NCI-H526 (cell line): ENCODE data around the gene SYT7.

Experiments used
- DNase-seq, 2 experiments: peaks; one replicate each; lab custom pipeline; 2025; lab: John Stamatoyannopoulos, UW

Gene SYT7

DNA sequence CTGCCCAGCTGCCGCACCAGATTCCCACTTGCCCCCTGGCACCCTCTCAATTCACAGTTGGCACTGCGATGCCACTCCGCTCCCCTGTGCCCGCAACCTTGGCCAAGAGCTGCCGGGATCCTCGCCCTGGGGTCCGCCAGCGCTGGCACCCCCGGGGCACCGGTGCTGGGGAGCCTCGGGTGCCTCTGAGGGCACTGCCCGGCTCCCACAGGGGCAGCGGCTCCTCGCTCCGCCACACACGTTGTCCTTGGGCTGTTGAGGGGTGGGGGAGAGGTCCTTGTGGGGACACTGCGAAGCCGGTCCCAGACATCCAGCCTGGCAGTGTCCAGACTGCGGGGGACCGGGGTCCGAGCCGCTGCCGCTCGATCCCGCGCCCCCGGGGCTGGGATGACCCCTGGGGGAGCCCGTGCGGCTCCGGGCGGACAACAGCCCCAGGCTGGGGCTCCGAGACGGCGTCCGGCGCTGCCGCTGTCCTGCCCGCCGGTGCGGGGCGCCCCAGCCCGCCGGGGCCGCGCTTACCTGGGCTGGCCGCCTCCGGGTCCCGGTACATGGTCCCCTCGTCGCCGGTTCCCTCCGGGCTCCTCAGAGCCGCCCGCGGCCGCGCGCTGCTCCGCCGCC lies 496 bp downstream of the SYT7 start:
- peak in 1 of 2 experiments; percentile 81 for DNase-seq

DNA sequence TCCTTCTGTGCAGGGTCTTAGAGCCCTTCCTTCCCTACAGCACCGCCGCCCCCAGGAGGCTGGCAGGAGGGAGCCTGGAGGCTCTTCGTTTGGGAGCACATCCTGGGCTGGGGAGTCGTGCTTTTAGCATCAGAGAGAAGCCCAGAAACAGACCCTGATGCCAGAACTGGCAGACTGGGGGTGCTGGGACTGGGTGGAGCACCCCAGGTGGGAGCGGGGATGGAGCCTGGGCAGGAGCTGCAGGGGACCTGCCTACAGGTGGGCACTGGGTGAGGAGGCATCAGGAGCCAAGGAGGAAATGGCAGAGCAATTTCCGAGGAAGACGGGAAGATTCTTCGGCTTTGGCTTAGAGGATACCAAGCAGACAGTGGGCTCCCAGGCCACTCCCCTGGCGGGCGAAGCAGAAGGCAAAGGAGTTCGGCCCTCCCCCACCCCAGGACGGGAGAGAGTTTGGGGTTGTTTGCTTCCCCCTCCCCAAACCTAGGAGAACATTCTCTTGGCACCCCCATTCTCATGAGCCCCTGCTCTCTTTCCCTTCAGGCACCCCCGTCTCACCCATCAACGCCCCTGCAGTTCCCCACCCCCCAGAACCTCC lies 1.1 kb downstream of the SYT7 start:
- peak in 1 of 2 experiments; percentile 30 for DNase-seq

DNA sequence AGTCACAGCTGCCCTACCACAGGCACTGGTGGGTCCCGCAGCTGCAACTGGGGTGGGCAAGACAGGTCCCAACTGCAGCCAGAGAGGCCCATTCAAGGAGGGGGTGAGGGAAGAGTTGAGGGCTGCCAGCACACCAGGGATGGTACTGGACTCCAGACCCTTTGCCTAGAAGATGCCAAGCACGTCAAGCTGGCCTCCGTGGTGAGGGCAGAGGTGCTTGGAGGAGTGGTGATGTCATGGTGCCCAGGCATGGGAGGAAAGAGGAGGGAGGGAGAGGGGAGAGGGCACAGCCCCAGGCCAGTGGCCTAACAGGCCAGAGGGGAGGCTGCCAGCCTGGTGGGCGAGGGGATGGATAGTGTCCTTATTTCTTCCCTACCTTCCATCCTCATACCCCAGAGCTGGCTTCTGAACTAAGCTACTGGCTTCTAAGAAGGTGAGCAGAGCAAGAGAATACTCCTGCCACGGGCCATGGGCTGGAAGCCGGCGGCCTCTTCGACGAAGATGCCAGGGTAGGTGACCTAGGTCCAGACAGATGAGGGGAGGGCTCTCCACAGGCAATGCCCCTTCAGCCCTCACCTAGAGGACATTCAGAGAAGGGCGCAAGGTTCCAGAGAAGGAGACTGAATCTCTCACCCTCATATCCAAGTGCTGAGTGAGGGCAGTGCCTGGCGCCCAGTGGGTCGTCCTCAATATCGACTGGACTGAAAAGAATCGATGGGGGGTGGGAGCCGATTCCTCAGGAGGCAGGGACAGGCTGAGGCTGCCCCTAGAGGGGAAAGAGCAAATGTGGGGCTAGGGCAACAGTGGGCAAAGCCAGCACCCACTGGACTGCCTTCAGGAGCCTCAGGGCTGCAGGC lies 1.8 kb downstream of the SYT7 start:
- peak in 1 of 2 experiments; percentile 40 for DNase-seq

DNA sequence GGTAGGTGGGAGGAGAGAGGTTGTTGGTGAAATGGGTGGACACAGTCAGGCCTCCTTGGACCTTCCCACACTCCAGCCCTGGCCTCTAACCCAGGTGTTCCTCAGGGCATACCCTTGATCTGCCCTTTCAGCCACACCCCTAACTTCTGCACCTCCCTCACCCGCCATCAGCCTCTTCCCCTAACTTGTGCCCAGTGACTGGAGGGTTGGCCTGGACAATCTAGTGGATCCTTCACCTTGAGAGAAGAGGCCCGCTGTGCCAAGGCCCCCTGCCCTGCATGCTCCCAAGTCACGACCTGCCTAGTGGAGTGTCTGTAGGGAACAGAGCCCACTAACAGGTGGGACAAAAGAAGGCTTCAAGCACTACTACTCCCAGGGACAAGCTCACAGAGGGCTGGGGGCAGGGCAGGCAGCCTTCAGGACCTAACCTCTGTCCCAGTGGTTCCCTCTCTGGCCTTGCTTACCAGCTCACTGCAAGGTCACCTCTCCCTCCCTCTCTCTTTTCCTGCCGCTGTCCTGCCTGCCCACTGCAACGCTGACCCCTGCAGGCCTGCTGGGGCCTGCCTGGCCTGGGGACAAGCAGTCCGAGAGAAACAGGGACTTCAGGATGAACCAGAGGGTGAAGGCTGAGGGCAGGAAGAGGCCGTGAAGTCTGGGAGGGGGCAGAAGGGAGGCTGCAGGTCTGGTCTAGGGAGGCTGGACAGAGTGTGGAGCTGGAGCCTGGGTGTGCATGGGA lies 3.3 kb downstream of the SYT7 start:
- DNase-seq: peak in 1 of 2 experiments; percentile 26

DNA sequence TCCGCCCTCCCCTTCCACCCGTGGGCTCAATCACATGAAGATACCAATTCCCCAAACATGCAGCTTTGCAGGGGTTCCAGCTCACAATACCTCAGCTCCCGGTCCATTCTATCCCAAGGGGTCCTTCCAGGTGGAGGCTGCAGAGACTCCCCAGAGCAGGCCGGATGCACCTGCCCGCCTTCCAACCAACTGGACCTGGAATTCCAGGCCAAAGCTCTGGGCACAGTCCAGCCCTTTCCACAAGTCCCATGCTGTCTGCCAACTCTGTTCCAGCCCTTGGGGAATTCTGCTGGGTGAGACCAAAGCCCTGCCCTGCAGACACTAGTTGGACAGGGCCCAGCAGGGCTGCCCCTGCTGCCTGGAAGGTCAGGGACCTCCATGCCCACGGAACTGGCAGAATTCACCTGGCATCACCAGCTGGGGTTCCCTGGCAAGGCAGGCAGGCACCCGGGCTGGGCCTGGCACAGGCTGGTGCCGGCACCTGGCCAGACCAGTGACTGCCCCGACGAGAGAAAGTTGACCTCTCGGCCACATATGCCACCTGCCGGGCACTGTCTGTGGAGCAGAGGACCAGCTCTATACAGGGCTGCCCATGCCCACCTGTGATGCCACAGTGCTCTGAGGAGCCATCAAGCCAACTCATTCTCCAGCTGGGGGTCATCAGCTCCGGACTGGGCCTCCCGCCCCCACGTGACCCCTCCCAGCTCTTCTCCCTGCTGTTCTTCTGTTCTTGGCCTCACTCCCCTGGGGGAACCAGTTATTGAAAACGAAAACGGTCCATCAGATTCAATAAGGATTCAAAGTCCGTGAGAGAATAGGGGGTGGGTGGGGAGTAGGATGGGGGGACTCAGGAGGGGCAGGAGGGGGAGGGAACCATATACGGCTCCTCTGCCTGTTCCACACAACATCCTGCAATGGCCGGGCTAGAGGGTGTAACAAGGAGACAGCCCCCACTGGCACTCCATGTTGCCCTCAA lies 4.7 kb downstream of the SYT7 start:
- no peak for DNase-seq

DNA sequence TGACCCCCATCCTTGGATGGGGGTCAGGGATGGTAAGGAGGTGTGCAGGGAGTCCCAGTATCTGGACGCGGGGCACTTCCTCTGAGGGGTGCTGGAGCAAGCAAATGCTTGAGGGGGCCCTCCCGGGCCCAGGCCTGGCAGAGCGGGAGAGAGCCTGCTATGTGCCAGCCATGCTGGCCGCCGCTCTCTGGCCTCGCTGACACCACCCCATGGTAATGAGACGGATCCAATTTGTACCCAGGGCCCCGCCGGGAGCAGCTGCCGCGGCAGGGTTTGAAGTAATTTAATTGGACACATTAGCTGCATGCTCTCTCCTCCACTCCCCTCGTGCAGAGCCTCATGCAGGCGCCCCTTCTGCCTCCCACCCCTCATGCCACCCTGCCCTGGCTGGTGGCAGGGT lies 6.3 kb downstream of the SYT7 start:
- DNase-seq: peak in 1 of 2 experiments; percentile 63

DNA sequence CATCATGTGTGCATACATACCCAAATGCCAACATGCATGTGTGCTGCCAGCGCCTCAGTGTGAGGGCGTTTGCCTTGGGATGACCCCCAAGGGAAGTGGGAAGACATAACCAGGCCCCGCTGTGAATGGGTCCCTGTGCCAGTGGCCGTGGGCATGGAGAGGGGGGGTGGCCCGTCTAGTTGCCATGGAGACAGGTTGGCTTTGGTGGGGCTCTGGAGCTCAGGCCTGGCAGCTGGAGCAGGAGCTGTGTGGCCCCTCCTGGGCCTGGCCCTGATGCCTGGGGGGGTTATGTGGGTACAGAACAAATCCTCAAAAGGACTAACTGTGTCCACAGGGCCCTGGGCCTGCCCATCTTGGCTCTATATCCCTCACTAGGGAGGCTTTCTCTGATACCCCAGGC lies 8.0 kb downstream of the SYT7 start:
- DNase-seq: no peak

DNA sequence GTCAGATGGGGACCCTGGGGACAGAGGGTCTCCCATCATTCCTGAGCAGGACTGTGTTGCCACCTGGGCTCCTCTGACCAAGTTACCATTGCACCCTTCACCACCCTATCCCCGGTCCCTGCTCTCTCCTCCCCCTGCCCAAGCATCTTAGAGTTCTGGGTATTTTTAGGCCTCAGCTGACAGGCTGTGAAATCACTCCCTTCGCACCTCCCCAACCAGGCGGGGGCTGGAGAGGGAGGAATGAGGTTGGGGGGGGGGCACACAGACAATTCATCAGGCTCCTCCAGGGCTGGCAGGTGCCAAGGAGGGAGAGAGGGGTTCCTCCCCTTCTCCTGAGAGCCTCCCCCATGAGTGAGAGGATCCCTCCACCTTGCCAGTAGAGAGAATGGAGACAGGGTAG lies 9.0 kb downstream of the SYT7 start:
- no peak for DNase-seq

DNA sequence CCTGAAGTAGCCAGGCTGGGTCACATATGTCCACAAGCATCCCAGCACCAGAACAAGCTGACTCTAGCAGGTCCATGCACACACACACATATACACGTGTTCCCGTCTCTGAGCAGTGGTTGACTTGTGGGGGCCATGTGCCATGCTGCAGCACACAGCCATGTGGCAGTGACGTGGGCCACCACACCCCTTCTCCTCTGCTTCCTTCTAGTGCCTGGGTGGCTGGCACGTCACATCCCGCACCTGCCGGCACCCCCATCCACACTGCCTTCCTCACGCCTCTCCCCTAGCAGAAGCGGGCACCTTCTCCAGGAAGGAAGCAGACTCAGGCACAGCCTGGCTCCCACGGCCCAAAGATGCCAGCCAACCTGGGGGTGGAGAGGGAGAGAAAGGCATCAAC lies 9.5 kb downstream of the SYT7 start:
- no peak for DNase-seq

DNA sequence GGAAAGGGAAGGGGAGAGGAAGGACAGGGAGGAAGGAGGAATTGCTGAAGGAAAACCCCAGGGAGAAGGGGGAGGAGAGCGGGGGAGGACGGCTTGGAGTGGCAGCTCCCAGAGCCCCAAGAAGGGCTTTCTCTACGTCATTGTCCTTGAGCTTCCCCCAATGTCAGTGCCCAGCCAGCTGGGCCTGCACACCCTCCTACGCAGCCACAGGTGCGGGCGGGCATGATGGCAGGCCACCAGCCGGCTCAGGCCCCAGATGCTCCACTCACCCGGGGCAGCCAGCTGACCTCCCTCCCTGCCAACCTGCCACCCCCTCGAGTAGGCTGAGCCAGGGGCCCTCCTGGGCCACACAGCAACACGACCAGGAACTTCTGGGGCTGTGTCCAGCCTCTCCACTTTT lies 11.2 kb downstream of the SYT7 start:
- no peak for DNase-seq

DNA sequence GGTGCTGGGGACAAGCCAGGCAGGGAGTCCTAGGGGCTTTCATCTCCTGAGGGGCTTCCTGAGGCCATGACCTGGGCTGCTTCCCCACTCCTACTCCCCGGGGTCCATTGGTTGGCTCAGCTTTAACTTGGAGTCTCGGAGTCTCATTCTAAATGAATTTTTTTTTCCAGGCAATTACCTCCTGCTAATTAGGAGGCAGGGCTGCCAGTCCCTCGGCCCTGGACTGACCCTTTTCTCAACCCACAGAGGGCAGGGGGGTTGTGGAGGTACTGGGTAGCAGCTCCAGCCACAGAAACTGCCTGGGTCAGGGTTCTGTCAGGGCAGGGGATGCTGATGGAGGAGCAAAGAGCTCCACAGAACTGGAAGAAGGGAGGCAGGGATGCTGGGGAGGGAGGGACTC lies 11.9 kb downstream of the SYT7 start:
- no peak for DNase-seq

DNA sequence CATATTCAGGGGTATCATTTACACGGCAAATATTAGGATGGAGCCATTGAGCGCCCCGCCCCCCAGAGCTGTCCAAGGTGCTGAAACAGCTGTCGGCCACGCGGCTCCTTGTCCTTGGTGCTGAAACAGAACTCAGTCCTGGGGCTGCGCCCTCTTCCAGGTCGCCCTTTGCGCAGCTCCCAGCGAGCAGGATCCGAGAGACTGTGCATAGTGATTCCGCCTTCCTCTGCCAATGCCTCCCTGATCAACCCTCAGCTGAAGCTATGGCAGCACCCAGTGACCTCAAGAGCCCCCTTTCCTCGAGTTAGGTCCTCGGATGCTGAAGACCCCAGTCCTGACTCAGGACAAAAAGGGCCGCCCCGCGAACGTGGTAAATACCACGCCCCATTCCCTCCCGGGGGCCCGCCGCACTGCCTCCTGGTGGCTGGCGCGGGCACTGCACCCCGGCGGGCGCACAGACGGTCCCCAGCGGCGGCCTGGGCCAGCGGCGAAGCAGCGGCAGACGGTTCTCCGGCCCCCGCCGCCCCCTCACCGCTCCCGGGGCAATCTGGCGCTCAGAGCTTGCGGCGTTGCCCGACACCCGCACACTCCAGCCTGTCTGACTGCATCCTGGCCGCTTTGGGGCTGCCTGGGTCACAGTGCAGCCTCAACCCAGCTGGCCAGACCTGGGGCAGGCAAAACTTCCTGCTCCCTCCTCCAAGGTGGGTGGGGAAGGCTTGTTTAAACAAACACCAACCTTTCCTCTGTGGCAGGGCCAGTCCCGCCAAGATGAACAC lies 13.4 kb downstream of the SYT7 start:
- DNase-seq: peak in 1 of 2 experiments; percentile 72

DNA sequence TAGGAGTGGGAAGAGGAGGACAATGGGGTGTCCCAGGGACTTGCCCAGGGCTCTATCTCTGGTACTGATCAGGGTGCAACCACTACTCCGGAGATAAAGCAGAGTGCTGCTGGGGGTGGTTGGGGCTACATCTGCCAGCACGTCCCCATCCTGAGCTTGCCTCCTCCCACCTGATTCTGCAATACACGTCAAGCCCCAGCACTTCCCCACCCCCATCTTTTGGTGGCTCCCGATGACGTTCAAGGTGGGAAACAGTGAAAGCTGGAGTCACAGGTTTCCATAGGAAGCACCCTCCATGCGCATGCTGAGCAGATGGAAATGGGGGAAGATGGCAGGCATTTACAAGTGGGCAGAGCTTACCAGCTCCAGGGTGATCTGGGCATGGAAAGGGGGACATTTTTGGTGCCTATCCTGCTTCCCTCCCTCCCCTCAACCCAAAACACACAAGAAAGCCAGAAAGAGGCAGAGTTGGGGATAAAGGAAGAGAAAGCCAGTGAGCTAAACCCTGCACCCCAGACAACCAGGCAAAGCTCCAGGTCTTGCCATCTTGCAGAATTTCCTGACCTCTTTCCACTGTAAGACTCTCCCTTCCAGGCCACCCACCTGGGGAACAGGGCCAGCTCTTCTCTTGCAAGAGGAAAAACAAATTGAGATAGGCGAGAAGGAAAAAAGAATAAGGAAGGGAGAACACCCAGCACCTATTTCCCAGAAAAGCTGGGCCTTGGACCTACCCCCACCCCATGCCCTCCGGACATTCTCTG lies 15.8 kb downstream of the SYT7 start:
- no peak for DNase-seq

DNA sequence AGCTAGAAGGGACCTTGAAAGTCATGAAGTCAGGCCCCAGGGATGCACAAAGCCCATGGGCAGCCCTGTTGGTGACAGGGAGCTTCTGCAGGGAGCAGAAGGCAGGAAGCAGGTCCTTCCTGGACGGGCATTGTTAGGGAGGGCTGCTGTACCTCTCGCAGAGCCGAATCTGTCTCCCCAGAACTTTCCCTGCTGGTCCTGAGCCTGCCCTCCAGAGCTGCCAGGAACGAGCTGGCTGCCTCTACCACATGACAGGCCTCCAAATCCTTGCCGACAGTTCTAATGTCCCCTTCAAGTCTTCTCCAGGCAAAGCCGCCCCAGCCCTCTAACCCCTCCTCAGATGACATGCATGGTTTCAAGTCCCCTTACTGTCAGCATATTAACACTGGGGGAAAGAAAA lies 20.1 kb downstream of the SYT7 start:
- DNase-seq: no peak

DNA sequence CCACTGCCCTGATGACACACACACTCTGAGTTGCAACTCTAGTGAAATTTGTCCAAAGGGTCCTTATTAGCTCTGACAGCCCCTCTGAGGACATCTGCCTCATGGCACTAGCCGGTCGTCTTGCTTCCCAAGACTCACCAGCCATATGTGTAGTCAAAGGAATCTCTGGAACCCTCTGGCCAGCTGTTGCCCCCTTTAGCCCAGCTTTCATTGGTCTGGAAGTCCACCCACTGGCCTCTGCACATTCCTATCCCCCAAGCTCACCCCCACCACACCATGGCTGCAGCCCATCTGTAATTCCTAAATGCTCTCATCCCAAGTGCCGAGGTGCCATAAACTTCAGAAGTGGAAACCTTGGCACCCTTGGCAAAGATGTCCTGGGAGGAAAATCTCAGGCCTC lies 24.3 kb downstream of the SYT7 start:
- no peak for DNase-seq

DNA sequence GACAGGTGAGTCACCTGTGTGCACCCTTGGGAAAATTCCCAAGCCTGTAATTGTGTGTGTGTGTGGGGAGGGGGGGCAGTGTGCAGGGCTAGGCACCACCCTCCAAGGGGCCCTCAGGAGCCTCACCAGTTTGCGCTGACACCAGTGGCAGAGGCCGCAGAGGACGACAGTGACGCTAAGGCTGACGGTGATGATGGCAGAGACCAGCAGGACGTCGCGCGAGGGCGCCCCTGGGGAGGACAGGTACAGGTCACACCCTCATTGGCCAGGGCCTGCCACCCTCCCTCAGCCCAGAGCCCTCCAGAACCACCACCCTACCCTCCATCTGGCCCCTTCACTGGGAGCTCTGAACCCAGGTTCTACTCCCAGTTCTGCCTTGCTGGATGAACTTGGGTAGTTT lies 24.9 kb downstream of the SYT7 start:
- DNase-seq: no peak

DNA sequence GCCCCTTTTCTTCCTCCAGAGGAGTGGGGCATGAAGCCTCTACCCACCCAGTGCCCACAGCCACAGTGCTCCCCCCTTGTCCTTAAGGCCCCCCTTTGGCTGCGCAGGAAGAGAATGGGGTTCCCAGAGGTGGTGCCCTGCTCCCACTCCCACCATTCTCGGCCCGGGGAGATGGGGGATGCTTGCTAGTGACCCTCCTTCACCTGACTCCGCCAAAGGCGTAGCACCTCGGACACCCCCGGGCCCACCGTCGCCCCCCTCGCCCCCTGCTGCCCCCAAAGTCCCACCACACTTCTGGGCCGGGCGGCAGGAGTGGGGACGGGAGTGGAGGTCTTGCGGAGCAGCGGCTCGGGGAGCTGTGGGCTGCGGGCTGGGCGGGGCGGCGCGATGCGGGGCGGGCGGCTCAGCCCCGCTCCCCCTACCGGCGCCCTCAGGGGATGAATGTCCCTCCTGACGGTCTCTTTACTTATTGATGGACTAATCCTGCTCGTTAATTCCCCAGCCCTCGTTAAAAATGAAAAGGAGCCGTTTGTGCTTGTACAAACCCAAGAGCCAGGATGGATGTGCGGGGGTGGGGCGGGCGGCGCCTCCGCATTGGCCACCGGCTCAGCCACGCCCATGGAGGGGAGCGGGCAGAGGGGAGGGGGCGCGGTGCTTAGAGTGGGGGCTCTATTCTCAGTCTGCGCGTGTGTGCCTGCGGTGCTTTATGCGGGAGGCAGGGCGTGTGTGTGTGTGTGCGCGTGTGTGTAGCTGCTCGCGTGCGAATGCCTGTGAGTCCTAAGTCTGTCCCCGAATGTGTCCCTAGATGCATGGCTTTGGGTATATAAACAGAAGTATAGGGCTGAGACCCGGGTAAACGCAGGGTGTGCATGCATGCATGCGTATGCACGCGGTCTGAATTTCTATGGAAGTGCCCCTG lies 25.6 kb downstream of the SYT7 start:
- peak; percentile 52 to 72 for DNase-seq

DNA sequence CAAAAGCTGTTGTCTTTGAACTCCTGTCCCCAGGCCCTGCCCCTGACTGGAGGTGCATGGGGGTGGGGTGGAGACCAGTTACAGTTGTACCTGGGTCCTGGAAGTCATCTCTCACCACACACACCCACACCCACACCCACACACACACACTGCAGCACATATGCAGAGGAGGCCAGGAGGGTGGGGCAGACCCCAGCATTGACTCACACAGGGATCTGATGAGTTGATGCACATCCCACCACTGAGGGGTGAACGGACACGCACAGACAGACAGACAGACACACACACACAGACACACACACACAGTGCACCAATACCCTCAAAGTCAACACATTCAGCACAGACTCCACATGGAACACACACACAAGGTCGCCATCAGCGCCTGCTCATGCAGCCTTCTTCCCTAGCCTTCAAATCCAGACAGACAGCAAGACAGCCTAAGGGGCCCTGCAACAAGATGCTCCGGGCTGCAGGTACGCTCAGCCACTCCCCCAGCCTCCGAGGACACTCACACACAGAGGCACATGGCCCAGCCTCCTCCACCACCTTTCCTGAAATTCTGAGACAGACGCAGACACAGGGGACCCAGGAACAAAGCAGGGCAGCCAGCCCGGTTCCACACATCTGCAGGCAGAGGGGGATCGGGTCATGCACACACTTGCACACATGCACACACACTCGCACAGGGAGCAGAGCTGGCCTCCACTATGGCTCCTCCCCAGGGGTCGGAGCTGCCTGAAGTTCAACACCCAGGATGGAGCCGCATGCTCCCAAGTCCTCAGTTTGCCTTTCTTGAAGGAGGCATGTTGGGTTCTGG lies 26.5 kb downstream of the SYT7 start:
- peak in 1 of 2 experiments; percentile 35 for DNase-seq
